SH-SY5Y (cell line): ENCODE data around the gene RNF4.

Experiments used
- GATA2 ChIP-seq: IDR thresholded peaks from 2 replicates; pipeline ENCODE4 v1.6.1; 2011; ENCODE audit warnings: mild to moderate bottlenecking, low read depth, low read length
- GATA3 ChIP-seq: IDR thresholded peaks from 2 replicates; pipeline ENCODE4 v1.6.1; 2011; ENCODE audit warnings: low read depth, mild to moderate bottlenecking, low read length, moderate library complexity

The RNF4 gene

DNA sequence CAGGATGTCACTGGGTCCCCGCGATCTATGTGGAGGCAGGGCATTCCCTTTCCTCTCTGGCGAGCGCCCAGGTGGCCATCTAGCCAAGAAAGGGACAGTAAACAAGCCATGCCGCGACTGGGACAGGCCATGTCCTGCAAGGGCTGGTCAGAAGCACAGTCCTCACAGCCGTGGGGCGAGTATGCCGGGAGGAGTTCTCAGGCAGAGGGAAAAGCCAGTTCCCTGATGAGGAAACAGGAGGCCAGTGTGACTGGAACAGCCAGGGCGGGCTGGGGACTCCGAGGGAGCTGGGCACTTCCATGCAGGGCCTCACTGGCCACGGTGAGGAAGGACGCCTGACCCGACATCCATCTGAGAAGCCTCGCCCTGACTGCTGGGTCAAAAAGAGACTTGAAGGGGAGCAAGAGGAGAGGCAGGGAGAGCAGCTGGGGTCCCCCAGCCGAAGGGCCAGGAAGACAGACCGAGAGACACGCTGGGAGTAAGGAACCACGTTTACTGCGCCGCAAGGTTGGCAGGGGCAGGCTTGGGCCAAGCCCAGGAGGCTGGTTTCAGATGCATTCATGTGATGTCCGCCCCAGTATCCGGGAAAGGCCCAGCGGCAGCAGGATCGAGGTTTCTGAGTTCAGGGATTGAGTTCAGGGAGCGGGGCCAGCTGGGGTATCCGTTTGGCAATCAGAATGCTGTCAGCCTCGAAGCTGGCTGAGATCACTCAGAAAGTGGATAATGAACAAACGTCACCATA, 35.1 kb upstream of the RNF4 start:
- TF ChIP-seq GATA3 (no peak), GATA2 (no peak)

DNA sequence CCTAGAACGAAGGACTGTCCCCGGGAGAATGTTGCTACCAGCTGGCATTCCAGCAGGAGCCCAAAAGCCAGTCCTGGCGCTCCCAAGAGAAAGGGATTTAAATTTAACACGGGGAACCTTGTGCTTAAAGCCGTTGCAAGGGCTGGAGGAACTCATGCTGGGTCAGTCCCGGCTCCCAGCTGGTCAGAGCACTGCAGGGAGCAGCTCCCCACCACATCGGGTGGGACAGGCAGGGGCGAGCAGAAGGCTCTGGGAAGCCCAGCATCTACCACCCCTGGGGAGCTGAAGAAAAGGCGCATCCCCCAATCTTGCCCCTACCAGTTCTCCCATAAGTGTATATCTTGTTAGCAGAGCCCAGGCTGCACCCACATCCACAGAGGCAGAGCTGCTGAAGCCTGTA, 34.5 kb upstream of the RNF4 start:
- no peak for TF ChIP-seq GATA2
- TF ChIP-seq GATA3 = no peak

DNA sequence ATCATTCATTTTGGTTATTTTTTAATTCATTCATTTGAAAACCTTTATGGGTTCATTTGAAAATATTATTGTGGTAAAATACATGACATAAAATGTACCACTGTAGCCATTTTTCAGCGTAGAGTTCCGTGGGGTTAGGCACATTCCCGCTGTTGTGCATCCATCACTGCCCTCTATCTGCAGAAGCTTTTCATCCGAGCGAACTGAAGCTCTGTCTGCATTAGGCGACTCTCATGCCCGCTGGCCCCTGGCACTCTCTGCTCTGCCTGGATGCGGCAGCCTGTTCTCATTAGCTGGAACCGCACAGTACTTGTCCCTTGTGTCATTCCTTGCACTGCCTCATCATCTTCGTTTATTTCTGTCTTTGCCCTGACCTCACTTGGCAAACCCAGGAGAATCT, 32.6 kb upstream of the RNF4 start:
- TF ChIP-seq GATA3 = no peak
- TF ChIP-seq GATA2 = no peak

DNA sequence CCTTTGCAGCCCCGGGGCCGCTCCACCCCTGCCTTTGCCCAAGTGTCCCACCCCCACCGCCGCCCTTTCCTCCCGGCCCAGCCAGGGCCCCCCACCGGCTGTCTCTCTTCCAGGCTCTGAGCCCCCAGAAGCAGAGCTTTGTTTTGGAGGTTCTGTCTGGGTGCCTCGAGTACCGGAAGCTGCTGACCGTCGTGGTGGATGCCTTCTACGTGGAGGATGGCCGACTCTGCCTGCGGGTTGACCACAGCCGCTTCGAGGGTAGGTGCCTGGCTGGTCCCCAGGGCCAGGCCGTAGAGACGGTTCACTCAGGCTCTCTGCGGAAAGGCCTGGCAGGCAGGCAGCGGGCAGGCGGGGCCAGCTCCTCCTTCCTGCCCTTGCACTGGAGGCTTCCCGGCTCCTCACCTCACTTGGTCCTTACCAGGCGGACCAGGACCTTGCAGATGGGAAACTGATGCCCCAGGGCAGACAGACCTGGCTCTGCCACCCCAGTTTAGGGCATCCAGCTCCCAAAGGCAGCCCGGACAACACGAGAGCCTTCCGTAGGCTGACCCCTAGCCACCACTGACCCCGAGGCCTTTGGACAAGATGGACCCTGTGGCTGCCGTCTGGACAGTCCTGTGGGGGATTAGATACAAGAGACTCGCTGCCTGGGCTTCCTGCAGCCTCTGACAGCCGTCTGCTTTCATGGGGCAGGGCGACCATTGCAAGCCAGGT, 32.0 kb upstream of the RNF4 start:
- TF ChIP-seq GATA3 (no peak), GATA2 (no peak)

DNA sequence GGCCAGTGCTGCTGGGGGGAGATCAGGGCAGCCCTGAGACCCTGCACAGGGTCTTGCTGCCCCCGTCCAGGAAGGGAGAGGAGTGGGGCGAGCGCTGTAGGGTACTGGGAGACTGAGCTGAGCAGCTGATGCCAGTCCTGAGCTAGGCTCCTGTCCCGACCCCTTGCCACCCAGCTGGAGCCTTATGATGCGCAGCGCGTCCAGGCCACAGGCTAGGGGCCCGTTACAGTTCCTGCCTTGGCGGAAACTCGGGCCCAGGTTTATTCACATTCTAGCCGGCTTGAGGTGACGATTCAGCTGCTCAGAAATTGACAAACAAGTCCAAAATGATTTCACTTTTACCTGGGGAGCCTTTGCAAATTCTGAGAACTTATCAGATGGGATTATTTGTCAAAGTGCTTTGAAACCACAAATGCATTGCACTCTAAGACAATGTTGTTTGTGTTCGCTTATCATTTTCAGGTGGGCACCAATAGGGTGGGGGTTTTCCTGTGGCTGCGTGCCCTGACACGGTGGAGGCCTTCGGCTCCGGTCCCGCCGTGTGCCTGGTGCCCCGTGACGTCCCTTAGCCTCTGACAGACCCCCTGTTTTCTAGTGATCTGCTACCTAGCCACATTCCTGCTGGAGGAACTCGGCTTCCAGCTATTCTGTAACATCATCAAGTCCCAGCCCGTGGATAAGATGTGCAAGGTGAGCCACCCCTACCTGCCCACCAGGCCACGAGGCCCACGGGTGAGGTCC, 31.3 kb upstream of the RNF4 start:
- no peak for TF ChIP-seq GATA2
- no peak for TF ChIP-seq GATA3

DNA sequence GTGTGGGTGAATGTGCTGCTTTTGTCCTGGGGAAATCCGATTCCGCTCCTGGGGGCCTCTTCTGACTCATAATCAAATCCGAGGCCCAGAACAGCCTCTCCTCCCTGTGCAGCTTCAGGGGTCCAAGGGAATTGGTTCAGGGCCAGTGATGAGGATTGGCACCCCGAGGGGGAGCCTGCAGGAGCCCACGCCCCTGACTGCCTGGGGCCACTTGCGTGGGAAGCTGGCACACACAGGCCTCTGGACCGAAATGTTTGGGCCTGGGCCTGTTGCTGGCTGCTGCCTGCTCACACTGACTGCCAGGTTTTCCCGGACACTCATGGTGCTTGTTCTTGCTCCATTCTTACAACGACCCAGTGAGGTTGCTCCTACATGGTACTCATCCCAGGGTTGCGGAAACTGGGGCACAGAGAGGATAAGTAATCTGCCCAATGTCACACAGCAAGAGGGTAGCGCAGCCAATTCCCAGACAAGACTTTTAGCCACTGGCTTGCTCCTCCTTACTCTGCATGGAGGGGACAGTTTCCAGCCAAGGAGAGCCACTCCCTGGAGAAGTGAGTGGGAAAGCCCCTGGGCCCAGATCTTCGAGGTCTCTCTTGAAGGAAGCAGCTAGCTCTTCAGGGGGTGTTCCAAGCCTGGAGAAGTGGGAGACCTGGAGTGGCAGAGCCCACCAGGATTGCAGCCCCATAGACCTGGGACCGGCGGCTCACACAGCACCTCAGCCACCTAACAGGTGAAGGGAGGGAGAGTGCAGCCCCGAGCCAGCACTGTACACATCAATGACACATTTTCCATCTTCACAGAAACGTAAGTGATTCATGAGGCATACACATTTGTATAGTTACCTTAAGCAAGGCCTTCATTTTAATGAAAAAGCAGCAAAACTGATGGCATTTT, 29.8 kb upstream of the RNF4 start:
- TF ChIP-seq GATA2 (no peak), GATA3 (no peak)

DNA sequence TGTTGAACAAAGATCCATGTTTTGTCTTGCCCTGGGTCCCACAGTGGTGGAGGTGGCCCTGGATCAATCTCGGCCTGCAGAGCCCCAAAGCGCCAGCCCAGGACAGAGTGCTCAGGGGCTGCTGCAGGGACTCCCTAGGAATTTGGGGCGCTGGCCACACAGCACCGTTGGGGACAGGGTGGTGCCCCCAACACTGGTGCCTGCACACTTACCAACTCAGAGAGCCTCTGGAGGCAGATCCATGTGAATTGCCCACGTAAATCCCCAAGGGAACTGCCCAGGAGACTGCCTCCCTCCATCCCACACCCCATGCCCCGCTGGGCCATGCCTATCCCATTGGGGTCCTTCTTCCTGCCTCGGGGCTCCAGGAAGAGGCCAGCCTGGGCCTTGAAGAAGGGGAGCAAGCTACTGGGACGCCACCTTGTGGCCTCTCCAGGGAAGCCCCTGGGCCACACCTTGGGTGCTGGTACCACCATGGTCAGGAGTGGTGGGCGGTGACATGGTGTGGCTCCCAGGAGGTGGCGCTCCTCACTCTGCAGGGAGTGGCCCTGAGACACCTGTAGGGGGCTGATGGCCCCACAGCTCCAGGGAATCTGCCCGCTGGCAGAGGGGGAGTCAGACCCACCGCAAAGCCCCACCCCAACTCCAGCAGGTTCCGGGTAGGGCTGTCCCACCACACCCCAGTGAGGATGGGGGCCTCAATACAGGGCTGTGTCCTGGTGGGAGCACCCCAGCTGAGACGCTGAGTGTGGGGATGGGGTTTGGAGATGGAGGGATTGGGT, 27.3 kb upstream of the RNF4 start:
- no peak for TF ChIP-seq GATA2

DNA sequence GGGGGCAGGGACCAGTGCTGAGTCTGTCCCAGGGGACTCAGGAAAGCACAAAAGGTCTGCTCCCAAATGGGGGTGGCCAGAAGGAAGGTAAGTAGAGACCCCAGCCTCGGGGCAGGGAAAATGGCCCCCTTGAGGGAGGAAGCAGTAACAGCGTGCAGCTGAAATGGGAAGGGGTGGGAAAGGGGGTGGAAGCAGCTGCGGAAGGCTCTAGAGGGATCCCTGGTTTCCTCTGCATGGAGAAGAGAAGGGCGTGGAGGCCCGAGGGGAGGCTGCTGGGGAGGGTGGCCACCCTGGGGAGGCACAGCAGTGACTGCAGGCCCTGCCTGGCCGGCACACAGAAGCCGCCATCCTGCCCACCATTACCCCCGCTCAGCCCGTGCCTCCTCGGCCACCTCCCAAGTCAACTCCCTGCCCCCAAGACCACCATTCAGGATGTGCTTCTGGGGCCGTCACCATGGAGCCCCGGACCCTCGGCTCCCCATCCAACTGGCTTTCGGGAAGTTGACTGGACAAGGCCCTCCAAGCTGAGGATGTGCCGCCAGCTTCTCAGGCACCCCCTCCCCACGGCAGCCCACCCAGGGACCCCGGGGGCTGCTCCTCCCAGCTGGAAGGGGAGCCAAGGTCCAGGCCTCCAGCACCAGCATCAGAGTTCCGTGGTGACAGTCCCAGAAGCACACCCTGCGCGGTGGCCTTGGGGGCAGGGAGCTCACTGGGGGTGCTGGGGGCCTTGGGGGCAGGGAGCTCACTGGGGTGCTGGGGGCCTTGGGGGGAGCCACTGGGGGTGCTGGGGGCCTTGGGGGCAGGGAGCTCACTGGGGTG, 26.5 kb upstream of the RNF4 start:
- no peak for TF ChIP-seq GATA2
- no peak for TF ChIP-seq GATA3

DNA sequence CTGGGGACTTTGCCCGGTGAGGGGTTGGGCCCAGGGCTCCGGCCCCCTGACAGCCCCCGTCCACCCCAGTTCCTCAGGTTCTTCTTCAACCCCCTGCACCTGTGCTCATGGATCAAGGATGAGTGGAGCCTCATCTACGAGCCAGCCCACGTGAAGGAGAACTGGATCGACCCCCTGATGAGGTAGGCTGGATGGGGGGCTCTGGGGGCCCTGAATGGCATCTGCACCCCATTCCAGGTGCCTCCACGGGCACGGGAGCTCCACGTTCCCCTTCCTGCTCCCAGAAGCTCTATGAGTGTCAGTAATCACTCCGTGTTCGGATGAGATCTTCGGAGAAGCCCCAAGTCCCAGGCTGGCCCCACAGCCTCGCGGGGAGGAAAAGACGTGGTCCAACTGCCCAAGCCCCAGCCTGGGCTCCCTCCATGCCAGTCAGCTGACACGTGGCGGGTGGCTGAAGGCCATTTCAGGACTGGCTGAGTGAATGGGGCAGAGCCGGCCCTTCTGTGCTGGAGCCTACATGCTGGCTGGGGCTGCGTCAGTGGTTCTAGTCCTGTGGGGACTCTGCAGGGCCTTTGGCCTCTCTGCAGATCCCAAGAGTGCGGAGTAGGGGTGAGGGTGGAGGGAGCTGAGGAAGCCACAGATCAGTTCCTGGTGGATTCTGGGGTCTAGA, 25.7 kb upstream of the RNF4 start:
- no peak for TF ChIP-seq GATA3
- TF ChIP-seq GATA2 = no peak

DNA sequence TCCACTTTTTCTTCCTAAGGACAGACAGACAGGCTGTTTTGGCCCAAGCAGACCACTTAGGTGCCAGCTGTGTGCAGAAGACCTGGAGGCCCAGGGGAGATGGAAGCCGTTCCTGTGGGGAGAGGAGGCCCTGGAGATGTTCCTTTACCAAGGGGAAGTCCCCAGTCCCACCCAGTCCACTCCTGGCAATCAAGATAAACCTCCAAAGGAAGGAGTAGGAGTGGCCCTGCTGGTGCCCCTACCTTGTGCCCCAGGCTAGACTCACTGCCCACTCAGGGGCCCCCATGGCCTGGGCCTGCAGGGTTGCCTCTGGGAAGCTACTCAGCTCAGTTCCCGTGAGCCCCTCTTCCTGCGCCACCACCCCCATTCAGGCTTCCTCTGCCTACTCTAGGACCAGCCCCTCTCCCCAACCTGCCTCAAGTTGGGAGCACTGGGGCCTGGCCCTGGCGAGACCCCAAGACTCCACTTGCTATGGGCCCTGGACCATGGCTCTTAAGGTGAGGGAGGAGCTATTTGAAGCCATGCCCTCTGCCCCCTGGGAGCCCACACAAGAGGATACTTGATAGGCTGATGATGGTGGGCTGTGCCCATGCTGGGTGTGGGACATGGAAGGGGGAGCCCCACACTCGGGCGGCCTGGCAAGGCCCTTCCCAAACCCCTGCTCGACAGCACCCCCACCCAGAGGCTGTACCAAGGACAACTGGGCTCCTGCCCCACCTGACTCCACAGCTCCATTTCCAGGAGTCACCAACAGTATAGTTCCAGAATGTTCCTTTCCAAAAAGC, 24.8 kb upstream of the RNF4 start:
- TF ChIP-seq GATA3 (no peak), GATA2 (no peak)

DNA sequence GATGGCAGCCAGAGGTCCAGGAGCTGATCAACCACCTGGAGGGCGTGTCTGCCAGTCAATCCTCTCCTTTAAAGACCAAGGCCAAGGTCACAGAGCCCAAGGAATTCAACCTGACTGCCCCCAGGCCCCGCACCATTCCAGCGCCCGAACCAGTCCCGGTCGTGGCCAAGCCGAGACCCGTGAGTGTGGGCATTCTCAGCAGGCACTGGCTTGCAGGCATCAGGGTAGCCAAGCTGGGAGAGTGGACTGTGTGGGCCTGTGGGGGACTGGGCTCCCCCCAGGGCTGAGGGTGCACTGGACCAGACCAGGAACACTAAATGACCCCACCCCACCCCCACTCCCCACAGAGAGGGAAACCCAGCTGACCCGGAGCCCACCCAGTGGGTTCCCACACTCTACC, 23.8 kb upstream of the RNF4 start:
- TF ChIP-seq GATA2 = no peak
- TF ChIP-seq GATA3 = no peak

DNA sequence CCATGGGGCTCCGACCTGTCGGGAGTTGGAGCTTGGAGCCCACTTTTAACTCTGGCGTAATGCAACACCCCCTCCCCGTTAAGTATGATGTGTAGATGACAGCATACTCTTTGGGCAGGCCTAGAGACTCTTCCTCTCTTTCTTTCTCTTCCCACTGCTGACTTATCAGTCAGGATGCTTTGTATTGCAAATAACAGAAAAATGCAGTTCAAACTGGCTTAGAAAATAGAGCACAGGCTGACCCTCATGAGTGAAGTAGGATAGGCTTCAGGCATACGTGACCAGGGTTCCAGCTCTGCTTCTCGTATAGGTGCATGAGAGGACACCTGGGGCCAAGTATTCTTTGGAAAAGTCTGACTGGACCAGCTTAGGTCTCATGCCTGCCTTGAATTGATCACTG, 23.3 kb upstream of the RNF4 start:
- TF ChIP-seq GATA3 (no peak), GATA2 (no peak)
